NCI-H2196 treated with DMSO at 0.1 percent for 48 hours (cell line): ENCODE results near the gene F12.

ENCODE experiments used
- DNase-seq: peaks from one replicate; lab custom pipeline; 2025; ENCODE audit not compliant: unreplicated experiment; lab: John Stamatoyannopoulos, UW

F12 gene

DNA sequence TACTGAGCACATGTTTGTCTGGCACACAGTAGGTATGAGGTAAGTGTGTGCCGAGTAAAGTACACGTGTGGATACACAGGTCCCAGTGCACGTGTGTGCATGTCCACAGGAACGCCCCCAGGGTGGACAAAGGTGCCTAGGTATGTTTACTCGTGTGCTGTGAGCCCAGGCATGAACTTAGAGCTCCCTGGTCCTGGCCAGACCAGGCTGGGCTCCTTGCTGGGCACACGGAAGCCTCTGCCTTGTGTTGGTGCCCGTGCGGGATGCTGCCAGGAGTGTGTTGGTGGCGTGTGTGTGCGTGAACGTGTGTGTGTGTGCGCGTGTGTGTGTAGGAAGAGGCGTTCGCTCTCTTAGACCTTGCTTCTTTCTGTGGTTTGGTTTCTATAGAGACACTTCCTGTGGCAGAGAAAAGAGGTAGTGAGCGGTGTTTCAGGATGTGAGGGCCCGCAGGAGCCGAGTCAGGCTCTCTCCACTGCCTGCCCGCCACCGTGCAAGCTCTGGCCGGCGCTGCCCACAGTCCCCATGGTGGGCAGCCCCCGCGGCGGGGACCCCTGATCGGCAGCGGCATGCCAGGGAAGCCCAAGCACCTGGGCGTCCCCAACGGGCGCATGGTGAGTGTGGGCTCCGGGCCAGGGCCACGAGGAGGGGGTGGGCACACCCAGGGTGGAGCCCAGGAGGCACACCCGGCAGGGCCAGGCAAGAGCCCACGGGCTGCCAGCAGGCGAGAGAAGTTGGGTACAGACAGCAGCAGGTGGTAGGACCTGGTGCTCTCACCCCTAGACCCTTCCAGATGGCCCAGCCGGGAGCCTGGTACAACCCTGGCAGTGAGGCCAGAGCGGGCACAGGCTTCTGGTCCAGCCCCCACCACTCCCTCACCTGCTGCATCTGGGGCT lies 51.7 kb downstream of the F12 start, which contains the start of gene RGS14:
Gene RGS14, plus strand, starts transcription at position 466 of the 893 bp plus-strand sequence. Its CDS starts 101 bp downstream, at position 567.
- DNase-seq, result peak; percentile 47

DNA sequence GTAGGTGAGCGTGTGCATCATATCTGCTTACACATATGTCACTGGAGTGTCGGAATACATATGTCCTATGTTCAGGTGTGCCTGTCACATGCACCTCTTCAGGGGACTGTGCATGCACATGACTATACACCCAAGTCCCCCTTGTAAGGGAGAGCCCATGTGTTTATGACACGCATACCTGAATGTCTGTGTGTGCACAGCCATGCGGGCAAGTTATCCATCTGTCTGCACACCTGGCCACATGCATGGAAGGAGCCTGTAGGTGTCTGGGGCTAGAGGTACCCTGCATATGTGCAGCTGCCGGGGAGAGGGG lies 52.3 kb downstream of the F12 start:
- DNase-seq, result no peak

DNA sequence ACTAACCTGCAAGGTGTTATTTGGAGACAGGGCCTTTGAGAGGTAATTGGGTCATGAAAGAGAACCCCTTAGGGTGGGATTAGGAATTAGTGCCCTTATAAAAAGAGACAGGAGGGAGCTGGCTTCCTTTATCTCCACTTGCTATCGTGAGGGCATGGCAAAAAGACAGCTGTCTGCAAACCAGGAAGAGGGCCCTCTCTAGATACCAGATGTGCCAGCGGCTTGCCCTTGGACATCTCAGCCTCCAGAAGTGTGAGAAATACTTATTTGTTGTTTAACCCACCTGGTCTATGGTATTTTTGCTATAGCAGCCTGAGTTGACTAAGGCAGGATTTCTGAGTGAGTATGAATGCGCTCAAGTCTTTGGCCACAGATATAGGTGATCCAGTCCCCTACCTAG lies 52.6 kb downstream of the F12 start:
- DNase-seq, result no peak

DNA sequence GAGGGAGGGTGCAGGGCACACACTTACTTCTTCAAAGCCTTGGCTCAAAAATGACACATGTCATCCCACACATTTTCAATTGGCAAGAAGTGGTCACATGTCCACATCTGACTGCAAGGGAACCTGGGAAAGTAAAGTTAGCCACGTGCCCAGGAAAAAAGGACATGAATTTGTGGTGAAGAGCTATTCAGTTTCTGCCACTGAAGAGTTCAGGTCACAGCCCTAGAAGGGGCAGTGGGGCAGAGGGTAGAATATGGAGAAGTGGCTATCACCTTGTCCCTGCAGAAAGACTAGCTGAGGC lies 53.5 kb downstream of the F12 start:
- no peak for DNase-seq

- DNase-seq, result no peak
Observed at GRCh38 chr5:177355162-177355867, 54.0 kb downstream of the F12 start.

- DNase-seq, result no peak
Observed at GRCh38 chr5:177354711-177355110, 54.7 kb downstream of the F12 start.

DNA sequence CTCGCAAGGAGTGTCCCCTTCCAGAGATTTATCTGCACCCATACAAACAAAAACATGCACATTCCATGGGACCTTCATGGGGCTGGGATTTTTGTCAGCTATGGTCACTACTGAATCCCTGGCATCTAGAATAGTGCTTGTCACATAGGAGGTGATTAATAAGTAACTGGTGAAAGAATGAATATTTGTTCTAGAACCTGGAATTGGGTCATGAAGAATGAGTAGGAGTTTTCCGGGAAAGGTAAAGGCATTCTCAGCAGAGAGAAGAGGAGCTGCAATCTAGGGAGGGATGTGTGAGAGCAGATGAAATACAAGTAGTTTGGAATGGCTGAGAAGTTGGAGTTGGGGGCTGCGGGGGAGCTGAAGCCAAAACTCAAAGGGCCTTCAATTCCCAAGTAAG lies 55.1 kb downstream of the F12 start:
- DNase-seq, result no peak

- DNase-seq, result no peak
Observed at GRCh38 chr5:177353093-177353492, 56.3 kb downstream of the F12 start.
